A673 (cell line): ENCODE data around the gene KCNIP3.

ENCODE experiments used
- EZH2 ChIP-seq: fragments of 200-600 bp; sonication (generic); IDR thresholded peaks from 2 replicates; pipeline ENCODE4 v1.6.1; 2017; ENCODE audit warnings: borderline replicate concordance, low read depth, mild to moderate bottlenecking, mixed read lengths, antibody characterized with exemption, low read length; ENCODE audit not compliant: poor library complexity, severe bottlenecking
- TF ChIP-seq, protein P1 (sequence below): fragments of 300-800, 200-600 bp; sonication (generic); conservative IDR thresholded peaks from 2 replicates; pipeline ENCODE4 v1.5.1; 2017; ENCODE audit warnings: low read depth, mild to moderate bottlenecking, antibody characterized with exemption, low read length, moderate library complexity, mixed read lengths

DNA sequence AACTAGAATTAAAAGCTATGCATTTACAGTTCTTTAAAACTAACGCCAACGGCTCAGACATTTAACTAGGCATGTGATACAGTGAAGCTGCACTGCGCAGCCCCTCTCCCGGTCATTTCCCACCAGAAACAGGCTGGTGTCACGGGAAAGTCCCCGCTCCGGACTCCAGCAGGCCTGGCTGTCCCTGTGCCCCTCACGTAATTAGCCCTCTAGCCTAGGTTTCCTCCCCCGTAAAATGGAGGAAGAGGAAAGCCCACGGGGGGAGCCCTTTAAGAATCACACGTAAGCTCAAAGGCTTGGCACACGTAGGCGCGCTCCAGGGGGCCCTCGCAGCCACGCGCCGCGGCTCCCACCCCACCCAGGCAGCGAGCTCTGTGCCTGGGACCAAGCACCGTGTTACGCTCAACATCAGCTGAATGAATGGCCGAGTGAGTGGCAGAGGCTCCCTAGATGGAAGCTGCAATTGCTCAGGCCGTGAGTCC, 48.0 kb downstream of the KCNIP3 start:
- TF ChIP-seq, protein P1, sequence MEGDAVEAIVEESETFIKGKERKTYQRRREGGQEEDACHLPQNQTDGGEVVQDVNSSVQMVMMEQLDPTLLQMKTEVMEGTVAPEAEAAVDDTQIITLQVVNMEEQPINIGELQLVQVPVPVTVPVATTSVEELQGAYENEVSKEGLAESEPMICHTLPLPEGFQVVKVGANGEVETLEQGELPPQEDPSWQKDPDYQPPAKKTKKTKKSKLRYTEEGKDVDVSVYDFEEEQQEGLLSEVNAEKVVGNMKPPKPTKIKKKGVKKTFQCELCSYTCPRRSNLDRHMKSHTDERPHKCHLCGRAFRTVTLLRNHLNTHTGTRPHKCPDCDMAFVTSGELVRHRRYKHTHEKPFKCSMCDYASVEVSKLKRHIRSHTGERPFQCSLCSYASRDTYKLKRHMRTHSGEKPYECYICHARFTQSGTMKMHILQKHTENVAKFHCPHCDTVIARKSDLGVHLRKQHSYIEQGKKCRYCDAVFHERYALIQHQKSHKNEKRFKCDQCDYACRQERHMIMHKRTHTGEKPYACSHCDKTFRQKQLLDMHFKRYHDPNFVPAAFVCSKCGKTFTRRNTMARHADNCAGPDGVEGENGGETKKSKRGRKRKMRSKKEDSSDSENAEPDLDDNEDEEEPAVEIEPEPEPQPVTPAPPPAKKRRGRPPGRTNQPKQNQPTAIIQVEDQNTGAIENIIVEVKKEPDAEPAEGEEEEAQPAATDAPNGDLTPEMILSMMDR: no peak
- TF ChIP-seq EZH2: no peak
